GM12872 (cell line): ENCODE measurements around the gene NEUROG2.

Experiments used
- CTCF ChIP-seq: IDR thresholded peaks from 3 replicates; pipeline ENCODE4 v1.5.1; 2011; ENCODE audit warnings: low read depth, mild to moderate bottlenecking, low read length, moderate library complexity; ENCODE audit not compliant: insufficient read depth

Gene NEUROG2

GRCh38 chr4:112492321-112492720, 23.7 kb downstream of the NEUROG2 start:
- no peak for TF ChIP-seq CTCF

- TF ChIP-seq CTCF = no peak
Observed at GRCh38 chr4:112485930-112486329, 30.1 kb downstream of the NEUROG2 start.

- no peak for TF ChIP-seq CTCF
Observed at GRCh38 chr4:112473985-112474384, 42.0 kb downstream of the NEUROG2 start.

- TF ChIP-seq CTCF = no peak
Observed at GRCh38 chr4:112472318-112472717, 43.7 kb downstream of the NEUROG2 start.
